Calu3 (cell line): ENCODE results near the gene LAD1. TPM values are rescaled to one million over a fixed set of nuclear protein-coding genes. Genes with fewer than 3 reads are reported as not detected.

ENCODE experiments used
- BruUV-seq: library from RNA; stranded (reverse); fragments of 400-500 nt; replicated peaks from 2 replicates; lab custom pipeline; 2021; lab: Mats Ljungman, UMichigan
- CTCF ChIA-PET: fragments of 300-600 bp; sonication (Branson Sonifier 250); formaldehyde crosslinking; loops from one replicate; lab custom pipeline; 2022; ENCODE audit warnings: antibody characterized with exemption; lab: Charles Lee
- DNase-seq: peaks from one replicate; pipeline ENCODE4 v3.0.0; 2022
- H3K27ac Mint-ChIP-seq: one replicate; pipeline ENCODE4 v1.8.0; 2022; ENCODE audit warnings: mixed read lengths; ENCODE audit not compliant: unreplicated experiment
- H3K27me3 Mint-ChIP-seq: one replicate; pipeline ENCODE4 v1.8.0; 2022; ENCODE audit warnings: mixed read lengths; ENCODE audit not compliant: unreplicated experiment
- H3K36me3 Mint-ChIP-seq: one replicate; pipeline ENCODE4 v1.8.0; 2022; ENCODE audit warnings: mild to moderate bottlenecking, moderate library complexity, mixed read lengths; ENCODE audit not compliant: insufficient read depth, unreplicated experiment
- H3K4me1 Mint-ChIP-seq: one replicate; pipeline ENCODE4 v1.8.0; 2022; ENCODE audit warnings: mild to moderate bottlenecking, low read depth, mixed read lengths; ENCODE audit not compliant: unreplicated experiment
- H3K4me3 Mint-ChIP-seq: one replicate; pipeline ENCODE4 v1.8.0; 2022; ENCODE audit warnings: mild to moderate bottlenecking, low read depth, moderate library complexity, mixed read lengths; ENCODE audit not compliant: unreplicated experiment
- H3K9me3 Mint-ChIP-seq: one replicate; pipeline ENCODE4 v1.8.0; 2022; ENCODE audit warnings: low read depth, mixed read lengths; ENCODE audit not compliant: unreplicated experiment
- CTCF ChIP-seq: fragments of 200-600 bp; IDR thresholded peaks from one replicate; pipeline ENCODE4 v1.8.0; 2022; ENCODE audit warnings: antibody characterized with exemption; ENCODE audit not compliant: unreplicated experiment
- intact Hi-C: fragments of 100-400 bp; cut with micrococcal nuclease; formaldehyde crosslinking; loops from one replicate; pipeline ENCODE4 v1.10.0; 2022; ENCODE audit not compliant: unreplicated experiment
- total RNA-seq: library from RNA; stranded (reverse); gene quantifications from 2 replicates; pipeline ENCODE4 v1.2.3, GENCODE V29; 2022

The LAD1 gene
- total RNA-seq, 1 experiment from 2014 or later, result 209 TPM

DNA sequence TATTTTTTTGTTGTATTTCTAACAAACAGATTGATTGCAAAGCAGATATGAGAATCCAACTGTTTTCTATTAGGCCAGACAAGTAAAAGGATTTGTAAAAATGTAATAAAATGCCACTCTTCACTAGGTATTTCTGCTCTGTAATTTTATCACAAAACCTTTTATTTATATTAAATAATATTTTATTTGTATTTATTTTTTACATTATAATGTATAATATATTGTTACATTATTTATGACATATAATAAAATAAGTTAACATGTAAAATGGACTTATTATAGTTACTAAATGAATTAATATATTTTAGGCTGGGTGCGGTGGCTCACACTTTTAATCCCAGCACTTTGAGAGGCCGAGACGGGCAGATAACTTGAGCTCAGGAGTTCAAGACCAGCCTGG is 35.1 kb upstream of the LAD1 start:
- Mint-ChIP-seq H3K4me1 (peaks cover 16% of the 10 kb centered on the region), H3K4me3 (no peak overlapping the region), H3K9me3 (no peaks in the 10 kb centered on the region), H3K27me3 (peaks cover 24% of the 10 kb centered on the region), H3K27ac (no peak overlapping the region), H3K36me3 (peaks cover 8% of the 10 kb centered on the region)
- no peak for TF ChIP-seq CTCF
- intact Hi-C loops, result loop anchor here (2.0 kb wide), 1 partner anchor 47 kb away; no protein-coding TSS in a partner anchor
- CTCF ChIA-PET, result interaction anchor here (2.6 kb wide), 1 partner anchor 47 kb away, joined by 72 read pairs; no protein-coding TSS in a partner anchor
- no TSS peak for BruUV-seq
- no peak for DNase-seq

- peaks cover 16% of the 10 kb centered on the region for H3K4me1 Mint-ChIP-seq
- H3K36me3 Mint-ChIP-seq, result peaks cover 8% of the 10 kb centered on the region
- no peak overlapping the region for H3K4me3 Mint-ChIP-seq
- intact Hi-C loops, result loop anchor here (2.0 kb wide), 1 partner anchor 47 kb away; no protein-coding TSS in a partner anchor
- H3K9me3 Mint-ChIP-seq, result no peaks in the 10 kb centered on the region
- H3K27ac Mint-ChIP-seq, result no peak overlapping the region
- no TSS peak for BruUV-seq
- CTCF ChIA-PET, result interaction anchor here (0.7 to 1.3 kb wide), 2 partner anchors 15 to 48 kb away, joined by 3 to 5 read pairs; no protein-coding TSS in a partner anchor
- TF ChIP-seq CTCF, result no peak
- no peak for DNase-seq
- peaks cover 29% of the 10 kb centered on the region for H3K27me3 Mint-ChIP-seq
Observed at GRCh38 chr1:201433609-201434008, 34.5 kb upstream of the LAD1 start.

- CTCF ChIA-PET, result no interaction called here
Observed at GRCh38 chr1:201430776-201431175, 31.7 kb upstream of the LAD1 start.

GRCh38 chr1:201429736-201430501 is 30.8 kb upstream of the LAD1 start:
- BruUV-seq, result no TSS peak
- no peak for DNase-seq

More at GRCh38 chr1:201430776-201431175, 31.7 kb upstream of the LAD1 start:
- H3K36me3 Mint-ChIP-seq, result peaks cover 5% of the 10 kb centered on the region
- DNase-seq, result no peak
- intact Hi-C loops, result no loop called here
- BruUV-seq, result no TSS peak
- H3K4me1 Mint-ChIP-seq, result peaks cover 5% of the 10 kb centered on the region
- H3K27ac Mint-ChIP-seq, result no peak overlapping the region
- peaks cover 29% of the 10 kb centered on the region for H3K27me3 Mint-ChIP-seq
- no peak overlapping the region for H3K4me3 Mint-ChIP-seq
- no peaks in the 10 kb centered on the region for H3K9me3 Mint-ChIP-seq
- no peak for TF ChIP-seq CTCF

More at GRCh38 chr1:201429736-201430501, 30.8 kb upstream of the LAD1 start:
- no peak for TF ChIP-seq CTCF
- Mint-ChIP-seq H3K4me3 (no peak overlapping the region), H3K4me1 (no peaks in the 10 kb centered on the region), H3K27me3 (peaks cover 29% of the 10 kb centered on the region), H3K36me3 (no peaks in the 10 kb centered on the region), H3K27ac (no peak overlapping the region), H3K9me3 (no peaks in the 10 kb centered on the region)
- CTCF ChIA-PET, result no interaction called here
- intact Hi-C loops, result no loop called here
